Parathyroid adenoma (tissue), 2 donors: ENCODE results near the gene NOTCH3.

Experiments used
- H2AFZ ChIP-seq: fragments of 300-600 bp; sonication (generic); one replicate; pipeline ENCODE4 v1.7.0; 2017; ENCODE audit warnings: antibody characterized with exemption, mild to moderate bottlenecking
- H3K27ac ChIP-seq: fragments of 300-600 bp; sonication (generic); one replicate; pipeline ENCODE4 v1.7.0; 2017
- H3K27me3 ChIP-seq: fragments of 300-600 bp; sonication (generic); one replicate; pipeline ENCODE4 v1.7.0; 2017; ENCODE audit warnings: low read length; ENCODE audit not compliant: control insufficient read depth, insufficient read depth
- H3K36me3 ChIP-seq: fragments of 300-600 bp; sonication (generic); one replicate; pipeline ENCODE4 v1.7.0; 2017; ENCODE audit warnings: low read length; ENCODE audit not compliant: control insufficient read depth, insufficient read depth
- H3K4me1 ChIP-seq: fragments of 300-600 bp; sonication (generic); one replicate; pipeline ENCODE4 v1.7.0; 2017; ENCODE audit warnings: control low read depth
- H3K4me2 ChIP-seq: fragments of 300-600 bp; sonication (generic); one replicate; pipeline ENCODE4 v1.7.0; 2017; ENCODE audit warnings: low read length
- H3K4me3 ChIP-seq: fragments of 300-600 bp; sonication (generic); one replicate; pipeline ENCODE4 v1.7.0; 2017; ENCODE audit warnings: low read depth, low read length
- H3K79me2 ChIP-seq: fragments of 300-600 bp; sonication (generic); one replicate; pipeline ENCODE4 v1.7.0; 2017; ENCODE audit warnings: control low read depth
- H3K9ac ChIP-seq: fragments of 300-600 bp; sonication (generic); one replicate; pipeline ENCODE4 v1.7.0; 2017; ENCODE audit warnings: mild to moderate bottlenecking
- H3K9me3 ChIP-seq: fragments of 300-600 bp; sonication (generic); one replicate; pipeline ENCODE4 v1.7.0; 2017; ENCODE audit warnings: low read length; ENCODE audit not compliant: control insufficient read depth
- CTCF ChIP-seq: fragments of 300-600 bp; sonication (generic); IDR thresholded peaks from one replicate; pipeline ENCODE4 v1.7.0; 2017; ENCODE audit warnings: antibody characterized with exemption, mild to moderate bottlenecking
- donor health status: primary hyperparathyroidism.

NOTCH3 gene

GRCh38 chr19:15177269-15178116 lies 23.3 kb downstream of the NOTCH3 start:
- H3K9me3 ChIP-seq: no peaks in the 10 kb centered on the region
- no peak overlapping the region for H3K4me2 ChIP-seq
- no peaks in the 10 kb centered on the region for H3K27me3 ChIP-seq
- no peak overlapping the region for H3K27ac ChIP-seq
- TF ChIP-seq CTCF: peak; percentile 96
- peaks cover 2% of the 10 kb centered on the region for H3K4me1 ChIP-seq
- H3K36me3 ChIP-seq: no peaks in the 10 kb centered on the region
- H3K4me3 ChIP-seq: no peak overlapping the region
- peak overlapping the region; percentile 56 for H2AFZ ChIP-seq
- no peak overlapping the region for H3K9ac ChIP-seq
- H3K79me2 ChIP-seq: no peaks in the 10 kb centered on the region

GRCh38 chr19:15175609-15176008 lies 25.2 kb downstream of the NOTCH3 start:
- Histone ChIP-seq H3K27ac (no peak overlapping the region), H2AFZ (no peak overlapping the region), H3K9me3 (no peaks in the 10 kb centered on the region), H3K36me3 (no peaks in the 10 kb centered on the region), H3K79me2 (no peaks in the 10 kb centered on the region), H3K4me1 (peaks cover 2% of the 10 kb centered on the region), H3K9ac (no peak overlapping the region), H3K4me3 (no peak overlapping the region), H3K4me2 (no peak overlapping the region), H3K27me3 (no peaks in the 10 kb centered on the region)
- TF ChIP-seq CTCF: no peak

GRCh38 chr19:15173746-15174404 lies 26.9 kb downstream of the NOTCH3 start:
- H3K4me3 ChIP-seq: no peak overlapping the region
- H3K27ac ChIP-seq: no peak overlapping the region

GRCh38 chr19:15170345-15170744 lies 30.4 kb downstream of the NOTCH3 start:
- no peak overlapping the region for H3K9ac ChIP-seq
- H3K27me3 ChIP-seq: no peaks in the 10 kb centered on the region
- H3K36me3 ChIP-seq: peaks cover 2% of the 10 kb centered on the region
- no peak for TF ChIP-seq CTCF
- H3K4me1 ChIP-seq: no peaks in the 10 kb centered on the region
- H3K27ac ChIP-seq: no peak overlapping the region
- H3K9me3 ChIP-seq: no peaks in the 10 kb centered on the region
- H3K4me2 ChIP-seq: no peak overlapping the region
- H3K4me3 ChIP-seq: no peak overlapping the region
- H3K79me2 ChIP-seq: no peaks in the 10 kb centered on the region
- no peak overlapping the region for H2AFZ ChIP-seq

More at GRCh38 chr19:15173746-15174404, 26.9 kb downstream of the NOTCH3 start:
- Histone ChIP-seq H3K36me3 (no peaks in the 10 kb centered on the region), H3K9ac (no peak overlapping the region), H3K4me1 (peaks cover 2% of the 10 kb centered on the region), H3K79me2 (no peaks in the 10 kb centered on the region), H2AFZ (no peak overlapping the region), H3K27me3 (no peaks in the 10 kb centered on the region), H3K9me3 (no peaks in the 10 kb centered on the region), H3K4me2 (no peak overlapping the region)
- TF ChIP-seq CTCF: peak; percentile 14
